PC-9 (cell line): ENCODE data around the gene TENM4. TPM values are rescaled to one million over a fixed set of nuclear protein-coding genes. Genes with fewer than 3 reads are reported as not detected.

Experiments
- BruUV-seq: library from RNA; stranded (reverse); fragments of 400-500 nt; replicated peaks from 2 replicates; lab custom pipeline; 2021; lab: Mats Ljungman, UMichigan
- CTCF ChIA-PET: fragments of 300-600 bp; sonication (Branson Sonifier 250); formaldehyde crosslinking; loops from one replicate; lab custom pipeline; 2022; ENCODE audit warnings: antibody characterized with exemption; lab: Charles Lee
- POLR2A ChIA-PET: fragments of 300-600 bp; sonication (Branson Sonifier 250); formaldehyde crosslinking; loops from one replicate; lab custom pipeline; 2022; ENCODE audit warnings: antibody characterized with exemption; ENCODE audit not compliant: unreplicated experiment; lab: Charles Lee
- DNase-seq, 2 experiments: peaks; one replicate each; pipeline versions ENCODE4 v3.0.0 to v3.0.0-alpha.2; 2015 to 2022; ENCODE audit warnings: mixed read lengths in 1 of 2
- H2AFZ ChIP-seq: fragments of 200-600 bp; sonication (generic); 2 replicates; pipeline ENCODE4 v1.8.1; 2017; ENCODE audit warnings: antibody characterized with exemption
- H3F3A ChIP-seq: fragments of 200-600 bp; sonication (generic); 2 replicates; pipeline ENCODE4 v1.8.1; 2017; ENCODE audit warnings: antibody characterized with exemption, mild to moderate bottlenecking, low read depth; ENCODE audit not compliant: insufficient read depth
- H3K27ac ChIP-seq: fragments of 200-600 bp; sonication (generic); 2 replicates; pipeline ENCODE4 v1.6.1; 2016; ENCODE audit warnings: mixed run types
- H3K27me3 ChIP-seq: fragments of 200-600 bp; sonication (generic); 2 replicates; pipeline ENCODE4 v1.6.1; 2016; ENCODE audit warnings: low read depth, mixed run types; ENCODE audit not compliant: insufficient read depth
- H3K36me3 ChIP-seq: fragments of 200-600 bp; sonication (generic); 2 replicates; pipeline ENCODE4 v1.6.1; 2016; ENCODE audit warnings: low read depth, mixed run types
- H3K4me1 ChIP-seq: fragments of 200-600 bp; sonication (generic); replicated peaks from 2 replicates; pipeline ENCODE4 v1.6.1; 2016; ENCODE audit warnings: mixed run types; ENCODE audit not compliant: insufficient read depth
- H3K4me2 ChIP-seq: fragments of 200-600 bp; sonication (generic); 2 replicates; pipeline ENCODE4 v1.6.1; 2017; ENCODE audit warnings: mixed run types
- H3K4me3 ChIP-seq: fragments of 200-600 bp; sonication (generic); 2 replicates; pipeline ENCODE4 v1.6.1; 2016; ENCODE audit warnings: mixed run types
- H3K79me2 ChIP-seq: fragments of 200-600 bp; sonication (generic); 2 replicates; pipeline ENCODE4 v1.6.1; 2017; ENCODE audit warnings: low read depth, mixed run types
- H3K9me2 ChIP-seq: fragments of 200-600 bp; sonication (generic); 2 replicates; pipeline ENCODE4 v1.8.1; 2017; ENCODE audit warnings: mild to moderate bottlenecking; ENCODE audit not compliant: insufficient read depth
- H3K9me3 ChIP-seq: fragments of 200-600 bp; sonication (generic); 2 replicates; pipeline ENCODE4 v1.8.1; 2016; ENCODE audit warnings: low read depth; ENCODE audit not compliant: insufficient read depth
- H4K20me1 ChIP-seq: fragments of 200-600 bp; sonication (generic); 2 replicates; pipeline ENCODE4 v1.8.1; 2017; ENCODE audit not compliant: insufficient read depth
- EZH2 ChIP-seq: fragments of 200-600 bp; sonication (generic); IDR thresholded peaks from 2 replicates; pipeline ENCODE4 v1.8.0; 2017; ENCODE audit warnings: antibody characterized with exemption, low read depth
- intact Hi-C: fragments of 100-400 bp; cut with micrococcal nuclease; formaldehyde crosslinking; loops from one replicate; pipeline ENCODE4 v1.10.0; 2022; ENCODE audit not compliant: unreplicated experiment
- total RNA-seq: library from RNA; stranded (reverse); gene quantifications from 2 replicates; pipeline ENCODE4 v1.2.3, GENCODE V29; 2021
- TF ChIP-seq, protein P1 (sequence below): fragments of 200-600 bp; sonication (generic); conservative IDR thresholded peaks from 2 replicates; pipeline ENCODE4 v1.6.1; 2017; ENCODE audit warnings: mixed run types, antibody characterized with exemption, mild to moderate bottlenecking, moderate library complexity

TENM4 gene
- total RNA-seq, 1 experiment from 2014 or later: not detected

DNA sequence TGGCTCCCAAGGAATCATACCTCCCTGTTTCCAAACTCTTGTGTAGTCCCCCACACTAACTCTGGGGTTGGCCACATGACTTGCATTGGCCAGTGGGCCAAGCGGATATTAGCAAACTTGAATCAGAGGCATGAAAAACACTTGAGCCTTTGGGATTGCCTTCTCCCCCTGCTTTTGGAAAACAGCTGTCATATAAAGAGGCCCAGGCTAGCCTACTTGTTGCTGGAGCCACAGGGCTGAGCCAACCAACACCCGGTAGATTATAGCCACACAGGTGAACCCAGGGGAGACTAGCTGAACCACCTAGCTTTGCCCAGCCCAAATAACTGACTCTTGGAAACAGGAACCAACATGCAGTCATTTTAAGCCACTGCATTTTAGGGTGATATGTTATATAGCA, 354.8 kb downstream of the TENM4 start:
- DNase-seq: no peak
- Histone ChIP-seq H3K4me1 (no peaks in the 10 kb centered on the region), H3F3A (no peaks in the 10 kb centered on the region), H4K20me1 (no peaks in the 10 kb centered on the region; the same call in 1 of the 2 replicates), H3K9me2 (no peaks in the 10 kb centered on the region), H3K9me3 (no peaks in the 10 kb centered on the region), H3K4me2 (no peak overlapping the region), H2AFZ (no peak overlapping the region), H3K27me3 (peaks cover 83% of the 10 kb centered on the region), H3K27ac (no peak overlapping the region), H3K36me3 (no peaks in the 10 kb centered on the region), H3K79me2 (no peaks in the 10 kb centered on the region), H3K4me3 (no peak overlapping the region)
- BruUV-seq: no TSS peak
- ChIA-PET CTCF (no interaction called here), POLR2A (no interaction called here)
- TF ChIP-seq, protein P1, sequence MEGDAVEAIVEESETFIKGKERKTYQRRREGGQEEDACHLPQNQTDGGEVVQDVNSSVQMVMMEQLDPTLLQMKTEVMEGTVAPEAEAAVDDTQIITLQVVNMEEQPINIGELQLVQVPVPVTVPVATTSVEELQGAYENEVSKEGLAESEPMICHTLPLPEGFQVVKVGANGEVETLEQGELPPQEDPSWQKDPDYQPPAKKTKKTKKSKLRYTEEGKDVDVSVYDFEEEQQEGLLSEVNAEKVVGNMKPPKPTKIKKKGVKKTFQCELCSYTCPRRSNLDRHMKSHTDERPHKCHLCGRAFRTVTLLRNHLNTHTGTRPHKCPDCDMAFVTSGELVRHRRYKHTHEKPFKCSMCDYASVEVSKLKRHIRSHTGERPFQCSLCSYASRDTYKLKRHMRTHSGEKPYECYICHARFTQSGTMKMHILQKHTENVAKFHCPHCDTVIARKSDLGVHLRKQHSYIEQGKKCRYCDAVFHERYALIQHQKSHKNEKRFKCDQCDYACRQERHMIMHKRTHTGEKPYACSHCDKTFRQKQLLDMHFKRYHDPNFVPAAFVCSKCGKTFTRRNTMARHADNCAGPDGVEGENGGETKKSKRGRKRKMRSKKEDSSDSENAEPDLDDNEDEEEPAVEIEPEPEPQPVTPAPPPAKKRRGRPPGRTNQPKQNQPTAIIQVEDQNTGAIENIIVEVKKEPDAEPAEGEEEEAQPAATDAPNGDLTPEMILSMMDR: no peak
- no peak for TF ChIP-seq EZH2
- intact Hi-C loops: no loop called here

DNA sequence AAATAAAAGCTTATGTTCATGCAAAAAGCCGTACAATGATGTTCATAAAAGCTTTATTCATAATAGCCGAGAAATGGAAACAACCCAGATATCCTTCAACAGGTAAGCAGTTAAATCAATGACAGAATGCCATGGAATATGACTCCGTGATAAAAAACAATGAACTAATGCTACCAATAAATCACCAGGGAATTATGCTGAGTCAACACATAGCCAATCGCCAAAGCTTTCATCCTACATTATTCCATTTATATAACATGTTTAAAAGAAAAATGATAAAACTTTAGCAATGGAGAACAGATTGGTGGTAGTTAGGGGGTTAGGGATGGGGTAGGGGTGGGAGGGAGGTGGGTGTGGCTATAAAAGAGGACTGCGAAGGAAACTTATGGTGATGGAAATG, 356.4 kb downstream of the TENM4 start:
- no peak for TF ChIP-seq EZH2
- TF ChIP-seq, protein P1: no peak
- Histone ChIP-seq H3F3A (no peaks in the 10 kb centered on the region), H4K20me1 (no peaks in the 10 kb centered on the region; the same call in 1 of the 2 replicates), H3K4me1 (no peaks in the 10 kb centered on the region), H3K27ac (no peak overlapping the region), H3K27me3 (peaks cover 86% of the 10 kb centered on the region), H3K79me2 (no peaks in the 10 kb centered on the region), H2AFZ (no peak overlapping the region), H3K4me2 (no peak overlapping the region), H3K9me3 (no peaks in the 10 kb centered on the region), H3K4me3 (no peak overlapping the region), H3K36me3 (no peaks in the 10 kb centered on the region), H3K9me2 (no peaks in the 10 kb centered on the region)
- intact Hi-C loops: no loop called here
- ChIA-PET POLR2A (no interaction called here), CTCF (no interaction called here)
- DNase-seq: no peak
- BruUV-seq: no TSS peak

DNA sequence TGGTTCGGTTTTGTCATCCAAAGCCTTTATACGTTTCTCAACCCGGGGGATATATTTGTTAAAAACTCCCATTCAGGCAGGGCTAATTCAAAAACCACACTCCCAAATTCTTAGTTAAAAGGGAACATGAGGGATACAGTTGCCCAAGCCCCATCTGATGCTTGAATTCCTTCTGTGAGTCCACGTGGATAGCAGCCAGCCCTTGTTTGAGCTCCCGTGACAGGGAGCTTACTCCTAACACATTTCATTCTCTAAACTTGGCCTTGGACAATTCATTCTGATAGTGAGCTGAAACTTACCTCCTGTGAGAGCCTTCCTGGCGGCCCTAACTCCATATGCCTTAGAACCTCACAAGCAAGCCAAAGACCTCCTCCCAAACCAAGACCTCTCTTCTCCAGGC, 357.5 kb downstream of the TENM4 start:
- Histone ChIP-seq H3K36me3 (no peaks in the 10 kb centered on the region), H3K79me2 (no peaks in the 10 kb centered on the region), H4K20me1 (no peaks in the 10 kb centered on the region; the same call in 1 of the 2 replicates), H3K27ac (no peak overlapping the region), H3F3A (no peaks in the 10 kb centered on the region), H3K4me1 (no peaks in the 10 kb centered on the region), H2AFZ (no peak overlapping the region), H3K27me3 (peaks cover 90% of the 10 kb centered on the region), H3K4me3 (no peak overlapping the region), H3K9me3 (no peaks in the 10 kb centered on the region), H3K9me2 (no peaks in the 10 kb centered on the region), H3K4me2 (no peak overlapping the region)
- BruUV-seq: no TSS peak
- intact Hi-C loops: no loop called here
- DNase-seq: no peak
- CTCF ChIA-PET: no interaction called here
- TF ChIP-seq, protein P1: no peak
- POLR2A ChIA-PET: no interaction called here
